K562 (cell line): Measurements from ENCODE around the gene GIMAP8. TPM values are rescaled to one million over a fixed set of nuclear protein-coding genes. Genes with fewer than 3 reads are reported as not detected.
A peak's percentile ranks its signal among the peaks of the same experiment; 100 is the strongest.

ENCODE experiments used
- ATF1 ChIP-seq, 2 experiments: fragments of 450-650 bp in 1 of 2; IDR thresholded peaks; 2 replicates each; pipeline ENCODE4 v1.6.1; 2016; ENCODE audit warnings: missing compliant biosample characterization in 1 of 2, missing genetic modification characterization in 1 of 2
- BRD9 ChIP-seq: fragments of 450-650 bp; IDR thresholded peaks from 2 replicates; pipeline ENCODE4 v1.6.1; 2018; ENCODE audit warnings: low read depth; ENCODE audit not compliant: partially characterized antibody
- BRF2 ChIP-seq: IDR thresholded peaks from 3 replicates; pipeline ENCODE4 v1.6.1; 2011; ENCODE audit warnings: borderline replicate concordance, mild to moderate bottlenecking; ENCODE audit not compliant: insufficient read length, insufficient read depth
- CBFB ChIP-seq: sonication (generic); formaldehyde crosslinking; IDR thresholded peaks from 2 replicates; pipeline ENCODE4 v1.4.0; 2020; ENCODE audit warnings: mild to moderate bottlenecking, missing genetic modification reagents
- FOXA3 ChIP-seq, 2 experiments: fragments of 450-650 bp in 1 of 2; sonication (generic) in 1 of 2; formaldehyde crosslinking; IDR thresholded peaks in 1 of 2; conservative IDR thresholded peaks in 1 of 2; 2 replicates each; pipeline versions ENCODE4 v1.4.0 to v1.8.0; 2020 to 2022; ENCODE audit warnings: mild to moderate bottlenecking in 2 of 2, missing genetic modification reagents in 1 of 2
- FOXP4 ChIP-seq: sonication (generic); formaldehyde crosslinking; IDR thresholded peaks from 2 replicates; pipeline ENCODE4 v1.8.0; 2022; ENCODE audit warnings: mild to moderate bottlenecking, missing genetic modification reagents, borderline replicate concordance
- GATA2 ChIP-seq: sonication (generic); formaldehyde crosslinking; IDR thresholded peaks from 2 replicates; pipeline ENCODE4 v1.4.0; 2020; ENCODE audit warnings: mild to moderate bottlenecking, missing genetic modification reagents
- GTF2A2 ChIP-seq: IDR thresholded peaks from 2 replicates; pipeline ENCODE4 v1.6.1; 2016; ENCODE audit warnings: mild to moderate bottlenecking, missing genetic modification characterization, missing compliant biosample characterization
- HES1 ChIP-seq: fragments of 450-650 bp; IDR thresholded peaks from 2 replicates; pipeline ENCODE4 v1.6.1; 2016; ENCODE audit warnings: low read depth, mild to moderate bottlenecking, moderate library complexity
- NCOR1 ChIP-seq: fragments of 450-650 bp; IDR thresholded peaks from 2 replicates; pipeline ENCODE4 v1.6.1; 2016; ENCODE audit warnings: mild to moderate bottlenecking, moderate library complexity
- PKNOX1 ChIP-seq: fragments of 450-650 bp; IDR thresholded peaks from 2 replicates; pipeline ENCODE4 v1.6.1; 2016
- RBM22 ChIP-seq: fragments of 200-400 bp; formaldehyde crosslinking; IDR thresholded peaks from 2 replicates; pipeline ENCODE4 v1.6.1; 2018; ENCODE audit warnings: low read length, low read depth; ENCODE audit not compliant: poor library complexity, severe bottlenecking
- SPI1 ChIP-seq: IDR thresholded peaks from 2 replicates; pipeline ENCODE4 v1.6.1; 2011; ENCODE audit warnings: low read depth, low read length, control low read depth, borderline replicate concordance
- TAL1 ChIP-seq: fragments of 450-650 bp; IDR thresholded peaks from 2 replicates; pipeline ENCODE4 v1.6.1; 2016; ENCODE audit warnings: mild to moderate bottlenecking
- TBP ChIP-seq: optimal IDR thresholded peaks from 2 replicates; pipeline ENCODE3; 2011; ENCODE audit warnings: low read depth, low read length, improper control_type of control experiment
- TCFL5 ChIP-seq: fragments of 250-450 bp; sonication (Bioruptor Pico); conservative IDR thresholded peaks from 2 replicates; pipeline ENCODE4 v1.6.1; 2021; ENCODE audit warnings: mild to moderate bottlenecking, moderate library complexity, matching md5 sums
- TSC22D4 ChIP-seq: fragments of 450-650 bp; IDR thresholded peaks from 2 replicates; pipeline ENCODE4 v1.6.1; 2016; ENCODE audit warnings: missing genetic modification characterization, missing biosample characterization, control low read depth
- ZBTB17 ChIP-seq: fragments of 450-650 bp; formaldehyde crosslinking; IDR thresholded peaks from 2 replicates; pipeline ENCODE4 v1.4.0; 2020; ENCODE audit warnings: mild to moderate bottlenecking
- ZHX1 ChIP-seq: fragments of 150-350 bp; conservative IDR thresholded peaks from 2 replicates; pipeline ENCODE4 v1.6.1; 2014; ENCODE audit warnings: low read length
- ZNF778 ChIP-seq: fragments of 450-650 bp; formaldehyde crosslinking; IDR thresholded peaks from 2 replicates; pipeline ENCODE4 v1.4.0; 2020; ENCODE audit warnings: mild to moderate bottlenecking, moderate library complexity
- ZNF785 ChIP-seq: fragments of 250-450 bp; sonication (Bioruptor Pico); IDR thresholded peaks from 2 replicates; pipeline ENCODE4 v1.4.0; 2020; ENCODE audit warnings: mild to moderate bottlenecking
- polyA plus RNA-seq, 8 experiments: library from polyadenylated mRNA; depleted of rRNA in 4 of 8; stranded (reverse) in 5 of 8; unstranded in 3 of 8; fragments of >200 nt; fragmentation: Nextera tagmentation in 2 of 8; fragmentation: Illumina TruSeq in 1 of 8; extraction: Ambion mirVana in 2 of 8; extraction: Trizol in 1 of 8; gene quantifications; 2 replicates each; pipeline versions ENCODE4 v1.2.1 to v1.2.3, GENCODE V29; 2011 to 2014; ENCODE audit warnings: inconsistent platforms in 1 of 8, missing spikeins in 1 of 8
- total RNA-seq, 7 experiments: library from RNA; depleted of rRNA in 6 of 7; stranded (reverse); fragments of >200 nt in 6 of 7; fragmentation: Illumina TruSeq in 2 of 7; extraction: Trizol in 2 of 7; gene quantifications; 2 replicates each; pipeline versions ENCODE4 v1.2.1 to v1.2.3, GENCODE V29; 2011 to 2021; ENCODE audit warnings: low replicate concordance in 1 of 7

Gene GIMAP8
- total and polyA plus RNA-seq, 9 of the 15 experiments (the other 6 are each of a cell fraction or from before 2014, with no cell fraction given) = not detected

GRCh38 chr7:150420987-150421674 lies 29.3 kb upstream of the GIMAP8 start (continued):
- TF ChIP-seq ATF1 (CRISPR knock-in tag; IDR thresholded peaks at IDR 0.05) (no peak), ATF1 (tag; IDR thresholded peaks at IDR 0.05) (peak; percentile 68), ZHX1 (0 out of 2 replicates have a peak, but pooled peaks have one; percentile 50), BRF2 (no peak), GTF2A2 (tag) (no peak), FOXA3 (CRISPR knock-in tag; conservative IDR thresholded peaks at IDR 0.05 in 1 of 2, IDR thresholded peaks at IDR 0.05 in 1 of 2) (no peak), CBFB (CRISPR knock-in tag) (no peak), HES1 (no peak), TAL1 (no peak), NCOR1 (no peak), FOXP4 (CRISPR knock-in tag) (no peak), TSC22D4 (tag) (no peak), TCFL5 (CRISPR knock-in tag) (no peak), ZNF778 (no peak), SPI1 (no peak), GATA2 (CRISPR knock-in tag) (peak; percentile 59), BRD9 (peak; percentile 53), PKNOX1 (peak; percentile 72), RBM22 (no peak), TBP (peak; percentile 27), ZNF785 (CRISPR knock-in tag) (no peak), ZBTB17 (CRISPR knock-in tag) (no peak)
